ENCODE data around the gene BEGAIN.

GRCh38 chr14:100544506-100545141 lies 42.6 kb downstream of the BEGAIN start:
- TF ChIP-seq CTCF (IDR thresholded peaks at IDR 0.05) (no peak), POLR2A (IDR thresholded peaks at IDR 0.05) (no peak)

Data from adrenal gland (tissue), 5 donors.